B cell (primary cell): ENCODE data around the gene ITPK1. TPM values are rescaled to one million over a fixed set of nuclear protein-coding genes. Genes with fewer than 3 reads are reported as not detected.

Source experiments
- ATAC-seq: fragments of 200-7000 bp; cut with Tn5 transposase; one replicate; pipeline ENCODE4 v1.10.0; 2021; ENCODE audit warnings: low read depth, mild to moderate bottlenecking, moderate number of reproducible peaks, moderate library complexity
- CTCF ChIA-PET: fragments of 350-600 bp; sonication (Branson Sonifier 250); formaldehyde crosslinking; loops from one replicate; lab custom pipeline; 2021; ENCODE audit warnings: antibody characterized with exemption, inconsistent platforms; lab: Charles Lee
- POLR2A ChIA-PET: fragments of 350-600 bp; sonication (Branson Sonifier 250); formaldehyde crosslinking; loops from one replicate; lab custom pipeline; 2021; ENCODE audit warnings: antibody characterized with exemption; lab: Charles Lee
- DNase-seq: peaks from one replicate; pipeline ENCODE4 v3.0.0; 2013
- H2AFZ ChIP-seq: 2 replicates; pipeline ENCODE4 v1.6.1; 2012; ENCODE audit warnings: mild to moderate bottlenecking, low read depth, low read length; ENCODE audit not compliant: insufficient read depth, poor library complexity, severe bottlenecking
- H3K27ac ChIP-seq, 2 donors: 1 replicate in 1 of 2; 2 replicates in 1 of 2; pipeline ENCODE4 v1.5.1; 2012 to 2013; ENCODE audit warnings: low read length in 2 of 2, mild to moderate bottlenecking in 2 of 2, moderate library complexity in 1 of 2
- H3K27me3 ChIP-seq, 4 experiments: fragments of 200-600 bp in 1 of 4; sonication (generic) in 1 of 4; replicated peaks in 1 of 4; 1 replicate in 2 of 4; 2 replicates in 2 of 4; pipeline versions ENCODE4 v1.6.1 to v1.7.0; 2013 to 2016; ENCODE audit warnings: low read length in 3 of 4, mild to moderate bottlenecking in 2 of 4, mixed read lengths in 1 of 4, moderate library complexity in 1 of 4; ENCODE audit not compliant: insufficient read depth in 4 of 4, control insufficient read depth in 3 of 4; ENCODE audit errors: control extremely low read depth in 1 of 4
- H3K36me3 ChIP-seq, 2 experiments: replicated peaks in 1 of 2; 1 replicate in 1 of 2; 2 replicates in 1 of 2; pipeline versions ENCODE4 v1.6.1 to v1.7.1; 2013; ENCODE audit warnings: low read length in 1 of 2; ENCODE audit not compliant: insufficient read depth in 2 of 2, control insufficient read depth in 1 of 2; ENCODE audit errors: control extremely low read depth in 1 of 2, extremely low read depth in 1 of 2
- H3K4me1 ChIP-seq, 2 donors: fragments of 200-600 bp in 1 of 2; sonication (generic) in 1 of 2; 1 replicate in 1 of 2; 2 replicates in 1 of 2; pipeline versions ENCODE4 v1.5.1 to v1.6.1; 2013 to 2017; ENCODE audit warnings: low read length in 2 of 2; ENCODE audit not compliant: control insufficient read depth in 2 of 2, insufficient read depth in 2 of 2
- H3K4me2 ChIP-seq: replicated peaks from 2 replicates; pipeline ENCODE3; 2012; ENCODE audit warnings: mild to moderate bottlenecking, low read depth, low read length; ENCODE audit not compliant: poor library complexity, severe bottlenecking
- H3K4me3 ChIP-seq, 5 experiments: fragments of 200-600 bp in 1 of 5; sonication (generic) in 1 of 5; 1 replicate in 3 of 5; 2 replicates in 2 of 5; pipeline versions ENCODE4 v1.5.1 to v1.7.0; 2011 to 2016; ENCODE audit warnings: low read length in 4 of 5, mild to moderate bottlenecking in 4 of 5, low read depth in 2 of 5, control low read depth in 1 of 5, moderate library complexity in 1 of 5; ENCODE audit not compliant: insufficient read depth in 1 of 5; ENCODE audit errors: control extremely low read depth in 1 of 5, extremely low read depth in 1 of 5
- H3K79me2 ChIP-seq: fragments of 200-600 bp; sonication (generic); one replicate; pipeline ENCODE4 v1.6.0; 2016; ENCODE audit warnings: low read length; ENCODE audit not compliant: control insufficient read depth, insufficient read depth
- H3K9ac ChIP-seq: fragments of 200-600 bp; sonication (generic); 2 replicates; pipeline ENCODE4 v1.6.1; 2017; ENCODE audit warnings: mild to moderate bottlenecking, low read length, moderate library complexity
- H3K9me3 ChIP-seq, 3 donors: one replicate each; pipeline versions ENCODE4 v1.6.1 to v1.7.1; 2013; ENCODE audit warnings: low read length in 2 of 3; ENCODE audit not compliant: control insufficient read depth in 2 of 3, insufficient read depth in 1 of 3; ENCODE audit errors: control extremely low read depth in 1 of 3
- H4K20me1 ChIP-seq: 2 replicates; pipeline ENCODE4 v1.6.0; 2012; ENCODE audit warnings: mild to moderate bottlenecking, low read length; ENCODE audit not compliant: insufficient read depth, control insufficient read depth, poor library complexity, severe bottlenecking
- H3K27ac Mint-ChIP-seq: one replicate; pipeline ENCODE4 v1.8.0; 2021; ENCODE audit warnings: mixed read lengths
- H3K27me3 Mint-ChIP-seq: one replicate; pipeline ENCODE4 v1.8.0; 2021; ENCODE audit warnings: mixed read lengths
- H3K4me1 Mint-ChIP-seq: one replicate; pipeline ENCODE4 v1.8.0; 2021; ENCODE audit warnings: mixed read lengths
- H3K4me3 Mint-ChIP-seq: one replicate; pipeline ENCODE4 v1.8.0; 2021; ENCODE audit warnings: mixed read lengths
- H3K9me3 Mint-ChIP-seq: one replicate; pipeline ENCODE4 v1.8.0; 2022; ENCODE audit warnings: mixed read lengths; ENCODE audit not compliant: insufficient read depth
- CTCF ChIP-seq: fragments of 200-600 bp; IDR thresholded peaks from one replicate; pipeline ENCODE4 v1.8.0; 2022; ENCODE audit warnings: antibody characterized with exemption, mild to moderate bottlenecking
- EZH2 ChIP-seq: IDR thresholded peaks from 2 replicates; pipeline ENCODE4 v1.6.1; 2012; ENCODE audit warnings: borderline replicate concordance, low read depth, mild to moderate bottlenecking, moderate library complexity, low read length; ENCODE audit not compliant: insufficient read depth, poor library complexity, severe bottlenecking
- WGBS: methylation state at CpG from one replicate; pipeline ENCODE4 v1.1.5; 2013; ENCODE audit warnings: missing lambda C conversion rate; ENCODE audit not compliant: insufficient coverage; 5-methylcytosine and 5-hydroxymethylcytosine counted together
- intact Hi-C: fragments of 100-400 bp; cut with micrococcal nuclease; formaldehyde crosslinking; loops from one replicate; pipeline ENCODE4 v1.10.0; 2022
- polyA plus RNA-seq: library from polyadenylated mRNA; depleted of rRNA; stranded (reverse); fragments of >200 nt; gene quantifications from 2 replicates; pipeline ENCODE4 v1.2.3, GENCODE V29; 2012
- total RNA-seq, 2 donors: library from RNA; stranded (reverse); fragments of 120-200 nt in 1 of 2; gene quantifications; 1 replicate in 1 of 2; 2 replicates in 1 of 2; pipeline versions ENCODE4 v1.2.3 to v1.2.4, GENCODE V29; 2013 to 2022

Gene ITPK1
- total and polyA plus RNA-seq, 2 donors (not counting 1 experiment from before 2014, with no cell fraction given), result 46.0 to 46.9 TPM

- intact Hi-C loops, result no loop called here
- no peak for DNase-seq
- Histone ChIP-seq H4K20me1 (peaks cover 18% of the 10 kb centered on the region), H3K27me3 (no peaks in the 10 kb centered on the region), H3K9ac (no peak overlapping the region), H3K79me2 (peaks cover 48% of the 10 kb centered on the region), H3K36me3 (peaks cover 0 to 15% of the 10 kb centered on the region in 2 experiments), H3K4me3 (no peak overlapping the region), H3K4me1 (peaks cover 5 to 8% of the 10 kb centered on the region in 2 donors), H3K4me2 (no peak overlapping the region), H3K27ac (no peak overlapping the region), H3K9me3 (no peaks in the 10 kb centered on the region), H2AFZ (no peak overlapping the region)
- WGBS, result 96% methylated on average over 16 of the region's 17 CpGs
- no peak overlapping the region for H3K4me3 Mint-ChIP-seq
- no peak overlapping the region for H3K27ac Mint-ChIP-seq
- ATAC-seq, result no peak
- peaks cover 19% of the 10 kb centered on the region for H3K4me1 Mint-ChIP-seq
- TF ChIP-seq CTCF (no peak), EZH2 (no peak)
- H3K27me3 Mint-ChIP-seq, result no peaks in the 10 kb centered on the region
- POLR2A ChIA-PET, result no interaction called here
- no peaks in the 10 kb centered on the region for H3K9me3 Mint-ChIP-seq
- CTCF ChIA-PET, result no interaction called here
Observed at GRCh38 chr14:93017301-93017797, 98.4 kb downstream of the ITPK1 start.

GRCh38 chr14:93016275-93016845 lies 99.4 kb downstream of the ITPK1 start:
- no peak overlapping the region for H3K4me2 ChIP-seq
- peaks cover 18% of the 10 kb centered on the region for H4K20me1 ChIP-seq
- no peak overlapping the region for H3K4me3 Mint-ChIP-seq
- H3K27ac Mint-ChIP-seq, result no peak overlapping the region
- CTCF ChIA-PET, result no interaction called here
- H3K4me1 ChIP-seq, result peaks cover 5 to 8% of the 10 kb centered on the region in 2 donors
- 97% methylated on average over 15 of the region's 18 CpGs for WGBS
- H3K27ac ChIP-seq, result no peak overlapping the region
- no peak overlapping the region for H2AFZ ChIP-seq
- H3K9ac ChIP-seq, result no peak overlapping the region
- H3K4me1 Mint-ChIP-seq, result peaks cover 23% of the 10 kb centered on the region
- peaks cover 0 to 15% of the 10 kb centered on the region in 2 experiments for H3K36me3 ChIP-seq
- H3K4me3 ChIP-seq, result no peak overlapping the region
- POLR2A ChIA-PET, result no interaction called here
- intact Hi-C loops, result no loop called here
- ATAC-seq (no peak), DNase-seq (no peak)
- peaks cover 45% of the 10 kb centered on the region for H3K79me2 ChIP-seq
- no peaks in the 10 kb centered on the region for H3K27me3 Mint-ChIP-seq
- TF ChIP-seq CTCF, result no peak
- TF ChIP-seq EZH2, result no peak
- no peaks in the 10 kb centered on the region for H3K9me3 ChIP-seq
- H3K9me3 Mint-ChIP-seq, result no peaks in the 10 kb centered on the region
- H3K27me3 ChIP-seq, result no peaks in the 10 kb centered on the region
